ENCODE measurements around the gene FGF14. TPM values are rescaled to one million over a fixed set of nuclear protein-coding genes. Genes with fewer than 3 reads are reported as not detected.

FGF14 gene
- total and polyA plus RNA-seq, 8 donors: 0.42 to 2.4 (median 1.1) TPM

DNA sequence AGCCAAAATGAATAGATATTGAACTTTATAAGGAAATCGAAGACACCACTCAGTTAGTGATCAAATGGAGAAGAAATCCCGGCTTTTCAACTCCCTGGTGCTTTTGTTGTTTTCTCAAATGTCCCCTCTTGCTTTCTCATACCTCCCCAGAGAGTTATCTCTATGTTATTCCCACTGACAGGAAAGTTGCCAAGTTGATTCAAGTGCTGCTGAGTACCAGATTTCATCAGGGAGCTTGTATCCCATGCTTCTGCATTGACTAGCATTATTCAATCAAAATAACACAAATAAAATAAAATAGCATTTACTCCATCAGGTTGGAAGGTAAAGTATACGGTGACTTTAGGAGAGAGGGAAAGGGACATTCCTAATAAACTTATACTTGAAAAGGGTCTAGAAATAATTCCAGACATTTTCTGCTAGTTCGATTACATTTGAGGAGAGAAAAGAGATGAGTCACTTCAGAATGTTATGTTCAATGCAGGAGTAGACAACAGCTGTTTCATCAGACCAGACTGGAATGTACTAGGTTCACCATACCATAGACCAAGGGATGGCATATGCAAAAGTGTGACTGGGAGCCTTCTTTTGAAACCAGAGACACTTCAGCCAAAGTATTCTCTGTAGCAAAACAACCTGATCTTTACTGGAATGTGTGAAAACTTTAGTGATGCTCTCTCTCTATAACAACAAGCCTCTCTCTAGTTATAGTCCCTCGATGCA is 397.8 kb downstream of the FGF14 start:
- Histone ChIP-seq H3K36me3 (no peaks in the 10 kb centered on the region), H3K27ac (no peak overlapping the region), H3K4me1 (no peaks in the 10 kb centered on the region), H3K27me3 (no peaks in the 10 kb centered on the region), H3K9me3 (no peaks in the 10 kb centered on the region), H3K4me3 (no peak overlapping the region)
- 48 to 58% methylated on average over 5 of the region's 5 CpGs for WGBS, 2 donors
- FAIRE-seq: no peak
- ATAC-seq: no peak
- TF ChIP-seq, protein P1, sequence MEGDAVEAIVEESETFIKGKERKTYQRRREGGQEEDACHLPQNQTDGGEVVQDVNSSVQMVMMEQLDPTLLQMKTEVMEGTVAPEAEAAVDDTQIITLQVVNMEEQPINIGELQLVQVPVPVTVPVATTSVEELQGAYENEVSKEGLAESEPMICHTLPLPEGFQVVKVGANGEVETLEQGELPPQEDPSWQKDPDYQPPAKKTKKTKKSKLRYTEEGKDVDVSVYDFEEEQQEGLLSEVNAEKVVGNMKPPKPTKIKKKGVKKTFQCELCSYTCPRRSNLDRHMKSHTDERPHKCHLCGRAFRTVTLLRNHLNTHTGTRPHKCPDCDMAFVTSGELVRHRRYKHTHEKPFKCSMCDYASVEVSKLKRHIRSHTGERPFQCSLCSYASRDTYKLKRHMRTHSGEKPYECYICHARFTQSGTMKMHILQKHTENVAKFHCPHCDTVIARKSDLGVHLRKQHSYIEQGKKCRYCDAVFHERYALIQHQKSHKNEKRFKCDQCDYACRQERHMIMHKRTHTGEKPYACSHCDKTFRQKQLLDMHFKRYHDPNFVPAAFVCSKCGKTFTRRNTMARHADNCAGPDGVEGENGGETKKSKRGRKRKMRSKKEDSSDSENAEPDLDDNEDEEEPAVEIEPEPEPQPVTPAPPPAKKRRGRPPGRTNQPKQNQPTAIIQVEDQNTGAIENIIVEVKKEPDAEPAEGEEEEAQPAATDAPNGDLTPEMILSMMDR (IDR thresholded peaks at IDR 0.05): no peak
- intact Hi-C loops (cut with DNase I): no loop called here
- no peak for DNase-seq

DNA sequence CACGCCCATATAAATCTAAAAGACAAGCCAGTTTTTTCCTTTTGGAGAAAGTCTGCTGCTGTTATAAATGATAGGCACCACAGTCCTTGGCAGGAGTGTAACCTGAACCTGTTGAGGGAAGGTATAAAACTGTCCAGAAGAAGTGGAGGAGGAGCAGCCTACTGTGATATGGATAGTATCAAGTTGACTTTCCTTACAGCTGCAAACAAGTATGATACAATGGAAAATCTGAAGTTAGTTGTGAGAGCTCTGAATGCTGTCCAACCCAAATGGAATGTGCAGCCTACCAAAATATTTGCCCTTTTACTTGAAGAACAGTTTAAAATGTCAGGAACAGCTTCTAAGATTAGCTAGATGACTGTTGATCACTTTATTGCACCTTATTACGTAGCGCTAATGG is 399.6 kb downstream of the FGF14 start:
- no peak overlapping the region for H3K27ac ChIP-seq
- WGBS, 2 donors: 65 to 72% methylated on average over 3 of the region's 3 CpGs
- intact Hi-C loops (cut with DNase I): no loop called here
- ATAC-seq (no peak), FAIRE-seq (no peak), DNase-seq (no peak)
- no peak overlapping the region for H3K4me3 ChIP-seq
- no peaks in the 10 kb centered on the region for H3K4me1 ChIP-seq
- TF ChIP-seq, protein P1 (IDR thresholded peaks at IDR 0.05): no peak
- H3K27me3 ChIP-seq: no peaks in the 10 kb centered on the region
- no peaks in the 10 kb centered on the region for H3K36me3 ChIP-seq
- no peaks in the 10 kb centered on the region for H3K9me3 ChIP-seq

DNA sequence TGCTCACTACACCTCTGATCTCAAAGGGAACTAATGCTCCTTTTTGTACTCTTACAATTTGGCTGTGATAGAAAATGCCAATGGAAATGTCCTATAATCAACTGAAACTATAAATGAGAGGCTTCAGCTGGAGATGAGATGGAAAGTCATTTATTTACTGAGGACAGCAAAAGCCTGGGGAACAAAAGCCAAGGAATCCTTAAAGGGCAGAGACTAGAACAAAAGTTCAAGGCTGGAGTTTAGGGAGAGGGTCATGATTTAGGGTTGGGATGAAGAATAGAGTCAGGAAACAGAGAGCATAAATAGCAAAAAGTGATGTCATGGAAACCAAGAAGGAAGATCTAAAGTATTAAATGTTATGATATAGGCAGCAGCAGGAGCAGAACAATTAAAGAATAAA is 401.1 kb downstream of the FGF14 start:
- no peaks in the 10 kb centered on the region for H3K4me1 ChIP-seq
- no peak for ATAC-seq
- H3K4me3 ChIP-seq: no peak overlapping the region
- no peaks in the 10 kb centered on the region for H3K9me3 ChIP-seq
- no peak for DNase-seq
- no peaks in the 10 kb centered on the region for H3K36me3 ChIP-seq
- no peaks in the 10 kb centered on the region for H3K27me3 ChIP-seq
- H3K27ac ChIP-seq: no peak overlapping the region
- no peak for FAIRE-seq
- intact Hi-C loops (cut with DNase I): no loop called here
- TF ChIP-seq, protein P1 (IDR thresholded peaks at IDR 0.05): no peak

DNA sequence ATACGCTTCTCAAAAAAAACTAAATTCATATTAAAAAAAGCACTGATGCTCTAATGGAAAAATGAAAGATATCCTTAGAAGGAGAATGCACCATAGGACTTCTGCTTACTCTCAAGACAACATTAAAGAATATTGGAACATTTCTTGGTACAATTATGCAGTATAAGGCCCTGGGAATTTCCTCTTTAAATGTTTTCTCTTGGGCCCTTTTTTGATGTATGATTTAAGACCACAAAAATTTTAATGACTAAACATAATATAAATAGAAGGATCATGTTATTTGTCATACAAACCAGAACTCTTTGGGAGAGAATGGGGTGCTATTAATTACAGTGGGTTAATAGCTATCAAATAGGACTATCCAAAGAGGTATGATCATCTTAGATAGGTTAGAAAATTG is 403.7 kb downstream of the FGF14 start:
- H3K4me3 ChIP-seq: no peak overlapping the region
- 88 to 98% methylated on average over 1 of the region's 1 CpG for WGBS, 2 donors
- TF ChIP-seq, protein P1 (IDR thresholded peaks at IDR 0.05): no peak
- no peak for FAIRE-seq
- no peaks in the 10 kb centered on the region for H3K27me3 ChIP-seq
- H3K36me3 ChIP-seq: no peaks in the 10 kb centered on the region
- ATAC-seq: no peak
- no peaks in the 10 kb centered on the region for H3K4me1 ChIP-seq
- no peaks in the 10 kb centered on the region for H3K9me3 ChIP-seq
- DNase-seq: no peak
- H3K27ac ChIP-seq: no peak overlapping the region
- intact Hi-C loops (cut with DNase I): no loop called here

DNA sequence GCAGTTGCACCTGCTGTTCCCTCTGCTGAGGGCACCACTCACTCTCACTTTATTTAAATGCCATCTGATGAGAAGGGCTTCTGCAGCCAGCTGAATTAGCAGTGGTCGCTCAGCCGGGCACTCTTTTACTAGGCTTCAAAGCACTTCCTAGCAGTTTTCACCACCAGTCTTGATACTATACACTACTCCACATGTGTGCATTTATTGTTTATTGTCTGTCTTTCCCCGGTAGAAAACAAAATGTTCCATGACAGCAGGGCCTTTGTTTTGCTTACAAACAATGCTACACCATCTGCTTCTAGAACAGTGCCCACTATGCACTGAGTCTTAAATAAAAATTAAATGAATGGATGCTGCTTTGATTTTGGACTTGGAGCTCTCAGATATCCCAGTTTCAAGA is 404.9 kb downstream of the FGF14 start:
- FAIRE-seq (no peak), ATAC-seq (no peak), DNase-seq (no peak)
- no peak overlapping the region for H3K4me3 ChIP-seq
- intact Hi-C loops (cut with DNase I): no loop called here
- TF ChIP-seq, protein P1 (IDR thresholded peaks at IDR 0.05): no peak
- WGBS, 2 donors: 70 to 80% methylated on average over 3 of the region's 3 CpGs
- no peaks in the 10 kb centered on the region for H3K9me3 ChIP-seq
- H3K27ac ChIP-seq: no peak overlapping the region
- H3K4me1 ChIP-seq: no peaks in the 10 kb centered on the region
- H3K27me3 ChIP-seq: no peaks in the 10 kb centered on the region
- no peaks in the 10 kb centered on the region for H3K36me3 ChIP-seq
